Globus pallidus (tissue), 1 donor: ENCODE measurements around the gene IGSF5.

Experiments
- DNase-seq: peaks from one replicate; pipeline ENCODE4 v3.0.0-alpha.2; 2015; ENCODE audit warnings: low spot score

IGSF5 gene

GRCh38 chr21:39822042-39822441 is 77.1 kb downstream of the IGSF5 start:
- no peak for DNase-seq

DNA sequence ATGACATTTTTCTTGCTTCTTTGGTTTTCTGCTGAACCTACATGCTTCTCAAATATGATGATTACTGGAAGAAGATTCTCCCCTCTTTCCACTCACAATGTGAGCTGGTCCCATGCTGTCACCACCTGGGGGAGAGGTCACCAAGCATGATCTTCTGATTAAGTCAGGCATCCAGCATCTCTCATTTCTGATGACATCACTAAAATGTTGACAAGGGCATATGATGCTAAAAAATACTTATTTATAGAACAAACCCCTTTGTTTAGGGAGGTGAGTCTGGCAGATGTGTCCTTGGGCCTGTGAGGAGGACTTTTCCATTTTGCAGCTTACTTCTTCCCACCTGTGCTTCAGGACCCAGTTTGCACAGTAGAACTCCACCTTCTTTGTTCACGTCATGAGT is 80.3 kb downstream of the IGSF5 start:
- no peak for DNase-seq

DNA sequence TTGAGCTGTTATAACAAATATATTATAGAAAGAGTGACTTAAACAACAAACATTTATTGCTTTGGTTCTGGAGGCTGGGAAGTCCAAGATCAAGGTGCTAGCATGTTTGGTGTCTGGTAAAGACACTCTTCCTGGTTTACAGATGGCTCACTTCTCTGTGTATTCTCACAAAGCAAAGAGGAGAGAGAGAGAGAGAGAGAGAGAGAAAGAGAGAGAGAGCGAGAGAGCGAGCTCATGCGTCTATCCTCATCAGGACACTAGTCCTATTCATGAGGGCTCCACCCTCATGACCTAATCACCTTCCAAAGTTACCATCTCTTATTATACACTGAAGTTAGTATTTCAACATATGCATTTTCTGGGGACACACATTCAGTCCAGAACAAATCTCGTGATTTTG is 89.6 kb downstream of the IGSF5 start:
- no peak for DNase-seq

- DNase-seq = no peak
Measured at GRCh38 chr21:39837861-39838359, 92.9 kb downstream of the IGSF5 start.

- DNase-seq = no peak
Measured at GRCh38 chr21:39840373-39841097, 95.6 kb downstream of the IGSF5 start.

GRCh38 chr21:39842741-39843459 is 97.9 kb downstream of the IGSF5 start:
- no peak for DNase-seq

GRCh38 chr21:39843483-39843882 is 98.5 kb downstream of the IGSF5 start:
- DNase-seq = no peak

GRCh38 chr21:39843916-39844315 is 98.9 kb downstream of the IGSF5 start:
- no peak for DNase-seq

DNA sequence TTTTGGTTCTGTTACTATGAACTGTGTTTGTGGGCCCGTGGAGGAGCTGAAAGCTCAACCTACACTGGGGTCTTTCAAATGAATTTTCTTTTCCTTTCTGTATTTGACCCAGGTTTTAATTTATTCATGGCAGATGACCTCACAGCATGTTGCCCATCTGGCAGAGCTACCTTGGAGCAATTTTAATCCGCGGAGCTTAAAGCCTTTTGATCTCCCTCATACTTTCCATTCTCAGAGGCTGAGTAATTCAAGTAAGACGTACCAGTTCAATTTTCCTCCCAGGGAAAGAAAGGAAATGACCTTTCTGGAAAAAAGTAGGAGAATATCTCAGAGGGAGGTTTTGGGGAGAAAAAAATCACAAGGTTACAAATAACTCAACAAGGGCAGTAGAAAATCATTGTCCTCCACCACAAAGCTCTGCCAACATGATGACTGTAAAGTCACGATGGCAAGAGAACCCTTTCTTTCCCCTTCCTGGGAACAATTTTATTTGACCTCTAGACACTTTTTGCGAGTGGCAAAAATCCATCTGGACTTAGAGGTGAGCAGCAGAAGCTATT is 100.7 kb downstream of the IGSF5 start:
- no peak for DNase-seq

- no peak for DNase-seq
Measured at GRCh38 chr21:39847877-39848276, 102.9 kb downstream of the IGSF5 start.

DNA sequence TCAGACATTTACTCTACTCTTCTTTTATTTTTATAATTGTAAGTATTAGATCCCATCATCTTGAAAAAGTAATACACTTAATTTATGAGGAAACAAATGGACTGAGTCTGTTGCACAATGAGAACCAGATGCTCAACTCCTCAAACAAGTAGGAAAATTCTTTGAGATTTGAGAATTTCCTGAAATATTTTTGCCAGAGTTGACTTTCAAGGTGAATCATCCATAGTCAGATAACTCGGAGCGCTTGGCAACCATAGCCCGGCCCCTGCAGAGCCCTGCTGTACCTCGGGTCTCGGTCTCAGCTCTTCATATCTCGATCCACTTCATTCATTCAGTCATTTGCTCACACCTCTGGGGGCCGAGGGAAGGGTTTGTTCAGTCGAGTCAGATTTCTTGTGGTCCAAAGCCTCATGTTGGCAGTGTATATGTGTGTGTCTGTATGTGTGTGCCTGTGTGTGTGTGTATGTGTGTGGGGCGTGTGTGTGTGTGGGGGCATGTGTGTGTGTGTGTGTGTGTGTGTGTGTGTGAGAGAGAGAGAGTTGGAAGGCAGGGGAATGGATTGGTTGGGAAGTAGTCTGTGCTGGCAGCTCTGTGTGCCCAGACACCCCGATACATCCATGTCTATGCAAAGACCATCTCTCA is 104.2 kb downstream of the IGSF5 start:
- no peak for DNase-seq

GRCh38 chr21:39850333-39850732 is 105.3 kb downstream of the IGSF5 start:
- no peak for DNase-seq

GRCh38 chr21:39851002-39851618 is 106.1 kb downstream of the IGSF5 start:
- no peak for DNase-seq
